ENCODE measurements around the gene TNFRSF1A. TPM values are rescaled to one million over a fixed set of nuclear protein-coding genes. Genes with fewer than 3 reads are reported as not detected.

Gene TNFRSF1A
- total RNA-seq, 4 donors from 2014 or later: 279 to 689 (median 317) TPM

- no peak for DNase-seq (ENCODE audit: low spot score)
- no peak for ATAC-seq (ENCODE audit: low FRiP score)
- no peak for TF ChIP-seq CTCF (IDR thresholded peaks at IDR 0.05)
Observed at GRCh38 chr12:6310771-6311610, 30.9 kb downstream of the TNFRSF1A start.

GRCh38 chr12:6307529-6307928 is 34.3 kb downstream of the TNFRSF1A start:
- no peak for DNase-seq (ENCODE audit: low spot score)
- ATAC-seq (ENCODE audit: low FRiP score): no peak
- no peak for TF ChIP-seq CTCF (IDR thresholded peaks at IDR 0.05)

GRCh38 chr12:6306599-6307220 is 35.2 kb downstream of the TNFRSF1A start:
- ATAC-seq (ENCODE audit: low FRiP score) (no peak), DNase-seq (ENCODE audit: low spot score) (no peak)
- TF ChIP-seq CTCF (IDR thresholded peaks at IDR 0.05): no peak

- ATAC-seq (ENCODE audit: low FRiP score) (no peak), DNase-seq (ENCODE audit: low spot score) (no peak)
- no peak for TF ChIP-seq CTCF (IDR thresholded peaks at IDR 0.05)
Observed at GRCh38 chr12:6306151-6306550, 35.7 kb downstream of the TNFRSF1A start.

- no peak for ATAC-seq (ENCODE audit: low FRiP score)
- DNase-seq (ENCODE audit: low spot score): no peak
- TF ChIP-seq CTCF (IDR thresholded peaks at IDR 0.05): no peak
Observed at GRCh38 chr12:6303071-6303470, 38.8 kb downstream of the TNFRSF1A start.

GRCh38 chr12:6302621-6303020 is 39.3 kb downstream of the TNFRSF1A start:
- no peak for TF ChIP-seq CTCF (IDR thresholded peaks at IDR 0.05)
- DNase-seq (ENCODE audit: low spot score) (no peak), ATAC-seq (ENCODE audit: low FRiP score) (no peak)

GRCh38 chr12:6301721-6302120 is 40.2 kb downstream of the TNFRSF1A start:
- no peak for TF ChIP-seq CTCF (IDR thresholded peaks at IDR 0.05)
- DNase-seq (ENCODE audit: low spot score) (no peak), ATAC-seq (ENCODE audit: low FRiP score) (no peak)
